GM06990 (cell line): ENCODE results near the gene C12orf50.
"Not testable (repeated sequence)": the region's sequence is repeated elsewhere in the genome, so short reads cannot be mapped to it uniquely, and the experiment has no call there.

ENCODE experiments used
- DNase-seq: peaks from one replicate; pipeline ENCODE4 v3.0.0-alpha.2; 2011; ENCODE audit not compliant: insufficient read length; ENCODE audit errors: extremely low read depth
- H3K27me3 ChIP-seq: replicated peaks from 2 replicates; pipeline ENCODE4 v1.6.0; 2011; ENCODE audit warnings: low read length; ENCODE audit not compliant: control insufficient read depth, insufficient read depth
- H3K36me3 ChIP-seq: 2 replicates; pipeline ENCODE4 v1.5.1; 2011; ENCODE audit warnings: low read length; ENCODE audit not compliant: control insufficient read depth, insufficient read depth
- H3K4me3 ChIP-seq: replicated peaks from 2 replicates; pipeline ENCODE4 v1.5.1; 2011; ENCODE audit warnings: low read depth, mild to moderate bottlenecking, control low read depth, low read length
- CTCF ChIP-seq: IDR thresholded peaks from 2 replicates; pipeline ENCODE4 v1.5.1; 2011; ENCODE audit warnings: low read length, control low read depth, mild to moderate bottlenecking, inconsistent platforms; ENCODE audit not compliant: insufficient read depth, poor library complexity, severe bottlenecking

Gene C12orf50

GRCh38 chr12:87960566-87960965 is 68.6 kb downstream of the C12orf50 start:
- no peak for TF ChIP-seq CTCF
- Histone ChIP-seq H3K27me3 (no peaks in the 10 kb centered on the region), H3K4me3 (no peak overlapping the region), H3K36me3 (no peaks in the 10 kb centered on the region)
- DNase-seq: no peak

DNA sequence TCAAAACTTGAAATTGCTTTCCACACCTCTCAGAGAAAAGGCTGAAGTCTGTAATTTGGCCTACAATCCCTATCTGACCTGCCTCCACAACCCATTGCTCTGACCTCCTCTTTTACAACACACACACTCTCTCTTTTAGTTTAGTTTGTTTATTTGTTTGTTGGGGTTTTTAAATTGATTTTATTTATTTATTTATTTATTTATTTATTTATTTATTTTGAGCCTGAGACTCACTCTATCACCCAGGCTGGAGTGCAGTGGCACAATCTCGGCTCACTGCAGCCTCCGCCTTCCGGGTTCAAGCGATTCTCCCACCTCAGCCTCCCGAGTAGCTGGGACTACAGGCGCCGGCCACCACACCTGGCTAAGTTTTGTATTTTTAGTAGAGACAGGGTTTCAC is 75.2 kb downstream of the C12orf50 start:
- not testable (repeated sequence) for DNase-seq, H3K27me3 ChIP-seq, H3K4me3 ChIP-seq, H3K36me3 ChIP-seq

- peak; percentile 44 for TF ChIP-seq CTCF
- no peak overlapping the region for H3K4me3 ChIP-seq
- DNase-seq: no peak
- no peaks in the 10 kb centered on the region for H3K36me3 ChIP-seq
- H3K27me3 ChIP-seq: no peaks in the 10 kb centered on the region
These were observed 75.8 kb downstream of the C12orf50 start for GRCh38 chr12:87953256-87953860.

DNA sequence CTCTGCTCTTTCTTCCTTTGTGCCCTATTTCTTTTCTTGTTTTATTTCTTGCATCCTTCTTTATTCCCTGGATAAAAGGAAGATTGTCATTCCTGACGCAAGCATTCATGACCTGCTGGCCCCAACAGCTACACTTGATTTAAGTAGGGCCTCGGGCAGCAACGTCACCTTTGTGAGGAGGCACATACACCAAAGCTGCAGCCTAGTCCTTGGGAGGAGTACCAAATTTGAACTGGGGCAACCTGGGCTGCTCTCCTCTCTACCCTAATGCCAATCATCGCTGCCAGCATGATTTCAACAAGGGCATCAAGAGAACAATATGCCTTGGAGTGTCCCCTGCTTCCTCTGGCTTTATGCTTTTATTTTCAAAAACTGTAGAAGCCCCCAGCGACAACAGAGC is 76.4 kb downstream of the C12orf50 start:
- no peak for TF ChIP-seq CTCF
- DNase-seq: no peak
- Histone ChIP-seq H3K27me3 (no peaks in the 10 kb centered on the region), H3K36me3 (no peaks in the 10 kb centered on the region), H3K4me3 (no peak overlapping the region)

DNA sequence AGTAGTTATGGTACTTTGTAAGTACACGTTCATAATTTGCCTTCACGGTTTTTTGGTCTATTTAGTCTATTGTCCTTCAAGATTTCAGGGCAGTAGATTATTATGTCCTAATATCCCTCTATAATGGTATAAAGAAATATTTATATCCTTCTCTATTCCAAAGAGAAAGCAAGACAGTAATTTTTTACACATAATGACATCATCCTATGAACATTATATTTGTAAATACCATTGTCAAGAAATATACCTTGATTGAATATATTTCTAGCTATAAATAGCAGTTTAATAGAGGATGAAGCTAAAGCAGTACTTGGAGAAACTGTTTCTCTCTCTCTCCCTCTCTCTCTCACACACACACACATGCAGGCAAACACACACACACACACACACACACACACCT is 77.0 kb downstream of the C12orf50 start:
- Histone ChIP-seq H3K36me3 (no peaks in the 10 kb centered on the region), H3K4me3 (no peak overlapping the region), H3K27me3 (no peaks in the 10 kb centered on the region)
- TF ChIP-seq CTCF: no peak
- no peak for DNase-seq

DNA sequence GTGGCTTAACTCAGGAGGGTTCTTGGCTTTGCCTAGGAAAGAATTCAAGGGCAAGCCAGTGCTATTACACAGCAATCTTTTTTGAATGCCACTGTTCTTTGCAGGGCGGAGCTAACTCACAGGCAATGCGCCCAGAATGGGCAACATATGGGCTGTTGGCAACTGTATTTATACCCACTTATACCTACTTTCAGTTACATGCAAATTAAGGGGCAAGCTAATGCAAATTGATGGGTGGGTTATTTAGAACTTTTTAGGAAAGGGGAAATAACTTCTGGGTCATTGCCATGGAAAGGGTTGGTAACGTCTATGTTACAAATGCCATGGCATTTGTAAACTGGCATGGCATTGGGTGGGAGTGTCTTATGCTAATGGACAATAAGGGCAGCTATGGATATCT is 85.4 kb downstream of the C12orf50 start:
- no peak for DNase-seq
- Histone ChIP-seq H3K4me3 (no peak overlapping the region), H3K27me3 (no peaks in the 10 kb centered on the region), H3K36me3 (no peaks in the 10 kb centered on the region)
- TF ChIP-seq CTCF: no peak
